Keratinocyte (primary cell): ENCODE measurements around the gene HNRNPL. TPM values are rescaled to one million over a fixed set of nuclear protein-coding genes. Genes with fewer than 3 reads are reported as not detected.
"Not testable (repeated sequence)": the region's sequence is repeated elsewhere in the genome, so short reads cannot be mapped to it uniquely, and the experiment has no call there.

Experiments used
- DNase-seq: peaks from one replicate; pipeline ENCODE4 v3.0.0-alpha.2; 2011; ENCODE audit warnings: low read depth, missing footprints, low spot score
- FAIRE-seq: peaks from 2 replicates; lab custom pipeline; 2011; peaks lifted over from hg19 to GRCh38; lab: Jason Lieb, UNC
- H2AFZ ChIP-seq: 2 replicates; pipeline ENCODE4 v1.6.0; 2012; ENCODE audit warnings: low read length, control low read depth, inconsistent platforms; ENCODE audit not compliant: control insufficient read depth
- H3K27ac ChIP-seq: 2 replicates; pipeline ENCODE4 v1.5.1; 2011; ENCODE audit warnings: low read length; ENCODE audit not compliant: control insufficient read depth, insufficient read depth
- H3K27me3 ChIP-seq: 3 replicates; pipeline ENCODE4 v1.6.0; 2011; ENCODE audit warnings: low read length; ENCODE audit not compliant: control insufficient read depth, insufficient read depth; ENCODE audit errors: extremely low read depth
- H3K36me3 ChIP-seq, 2 experiments: 2 replicates in 1 of 2; 3 replicates in 1 of 2; pipeline ENCODE4 v1.5.1; 2011; ENCODE audit warnings: low read length in 2 of 2, mild to moderate bottlenecking in 1 of 2; ENCODE audit not compliant: control insufficient read depth in 2 of 2, insufficient read depth in 2 of 2; ENCODE audit errors: extremely low read depth in 1 of 2
- H3K4me1 ChIP-seq: 3 replicates; pipeline ENCODE4 v1.5.1; 2011; ENCODE audit warnings: low read length; ENCODE audit not compliant: control insufficient read depth, insufficient read depth; ENCODE audit errors: extremely low read depth
- H3K4me2 ChIP-seq: 3 replicates; pipeline ENCODE4 v1.6.0; 2011; ENCODE audit warnings: low read depth, low read length; ENCODE audit not compliant: control insufficient read depth, insufficient read depth; ENCODE audit errors: extremely low read depth
- H3K4me3 ChIP-seq, 3 experiments: fragments of 200-600 bp in 1 of 3; sonication (generic) in 1 of 3; 2 replicates in 2 of 3; 3 replicates in 1 of 3; pipeline ENCODE4 v1.5.1; 2011 to 2016; ENCODE audit warnings: low read length in 3 of 3, mild to moderate bottlenecking in 3 of 3, control low read depth in 2 of 3, inconsistent platforms in 1 of 3, low read depth in 1 of 3, mixed read lengths in 1 of 3, mixed run types in 1 of 3, moderate library complexity in 1 of 3; ENCODE audit not compliant: control insufficient read depth in 2 of 3, insufficient read depth in 2 of 3; ENCODE audit errors: extremely low read depth in 1 of 3
- H3K79me2 ChIP-seq: 2 replicates; pipeline ENCODE4 v1.6.0; 2012; ENCODE audit warnings: low read length; ENCODE audit not compliant: control insufficient read depth, insufficient read depth
- H3K9ac ChIP-seq: 3 replicates; pipeline ENCODE4 v1.6.0; 2011; ENCODE audit warnings: low read length; ENCODE audit not compliant: control insufficient read depth, insufficient read depth; ENCODE audit errors: extremely low read depth
- H3K9me1 ChIP-seq: 3 replicates; pipeline ENCODE4 v1.6.0; 2011; ENCODE audit warnings: low read length; ENCODE audit not compliant: control insufficient read depth, insufficient read depth; ENCODE audit errors: extremely low read depth
- H3K9me3 ChIP-seq: 2 replicates; pipeline ENCODE4 v1.5.1; 2012; ENCODE audit warnings: low read depth, low read length; ENCODE audit not compliant: control insufficient read depth
- H4K20me1 ChIP-seq: 3 replicates; pipeline ENCODE4 v1.6.0; 2011; ENCODE audit warnings: low read length; ENCODE audit not compliant: control insufficient read depth, insufficient read depth; ENCODE audit errors: extremely low read depth
- CTCF ChIP-seq, 3 experiments: IDR thresholded peaks in 1 of 3; conservative IDR thresholded peaks in 1 of 3; optimal IDR thresholded peaks in 1 of 3; 2 replicates in 2 of 3; 3 replicates in 1 of 3; pipeline versions ENCODE3 to v1.5.1; 2011; ENCODE audit warnings: low read length in 3 of 3, mild to moderate bottlenecking in 3 of 3, moderate library complexity in 2 of 3, control low read depth in 1 of 3, inconsistent platforms in 1 of 3; ENCODE audit not compliant: insufficient read depth in 2 of 3; ENCODE audit errors: extremely low read depth in 1 of 3
- EZH2 ChIP-seq: IDR thresholded peaks from one replicate; pipeline ENCODE4 v1.6.1; 2012; ENCODE audit warnings: inconsistent platforms, mild to moderate bottlenecking, low read length, moderate library complexity
- dilution Hi-C: fragments of 300-500 bp; cut with MboI; formaldehyde crosslinking; loops from one replicate; pipeline ENCODE4 v1.7.0; 2020; ENCODE audit warnings: low sequenced_read_pairs; ENCODE audit not compliant: extremely low pct_ligation_motif_present
- polyA plus RNA-seq, 5 experiments: library from polyadenylated mRNA; depleted of rRNA in 3 of 5; stranded (reverse) in 3 of 5; stranded (forward) in 1 of 5; unstranded in 1 of 5; fragments of >200 nt; gene quantifications; 1 replicate in 1 of 5; 2 replicates in 3 of 5; 3 replicates in 1 of 5; pipeline versions ENCODE4 v1.2.1 to v1.2.3, GENCODE V29; 2011 to 2012; ENCODE audit warnings: missing spikeins in 2 of 5, low read depth in 1 of 5, low replicate concordance in 1 of 5

Gene HNRNPL
- polyA plus RNA-seq, 1 donor (not counting 4 experiments of a cell fraction or from before 2014, with no cell fraction given): 308 TPM

GRCh38 chr19:38790507-38791403, 59.0 kb downstream of the HNRNPL start:
- H3K27me3 ChIP-seq, FAIRE-seq, dilution Hi-C loops, H3K27ac ChIP-seq, H3K9me1 ChIP-seq, DNase-seq, H4K20me1 ChIP-seq, H3K79me2 ChIP-seq, H2AFZ ChIP-seq, H3K9ac ChIP-seq, H3K36me3 ChIP-seq, H3K9me3 ChIP-seq: not testable (repeated sequence)
- peak overlapping the region in 1 of 3 experiments; percentile 34 for H3K4me3 ChIP-seq
- peaks cover 37% of the 10 kb centered on the region for H3K4me1 ChIP-seq
- peak overlapping the region; percentile 52 for H3K4me2 ChIP-seq

- dilution Hi-C loops: no loop called here
- TF ChIP-seq CTCF (optimal IDR thresholded peaks at IDR 0.05 in 1 of 3, IDR thresholded peaks at IDR 0.05 in 1 of 3, conservative IDR thresholded peaks at IDR 0.05 in 1 of 3; ENCODE audit: extremely low read depth in 1 of 3, insufficient read depth in 2 of 3, low read length in 3 of 3): no peak
- TF ChIP-seq EZH2: no peak
- H3K36me3 ChIP-seq: no peaks in the 10 kb centered on the region
- H3K9ac ChIP-seq: peak within 1 kb of the TSS; percentile 74
- H3K79me2 ChIP-seq: peaks cover 1% of the 10 kb centered on the region
- H3K4me2 ChIP-seq: peak within 1 kb of the TSS; percentile 90
- no peaks in the 10 kb centered on the region for H3K9me1 ChIP-seq
- peak within 1 kb of the TSS; percentile 76 for H3K27ac ChIP-seq
- peaks cover 32% of the 10 kb centered on the region for H3K4me1 ChIP-seq
- H3K4me3 ChIP-seq: peak within 1 kb of the TSS; percentile 34 to 62 (median 38)
- H3K27me3 ChIP-seq: no peaks in the 10 kb centered on the region
- DNase-seq (no peak), FAIRE-seq (peak; percentile 57)
- H4K20me1 ChIP-seq: no peaks in the 10 kb centered on the region
- H3K9me3 ChIP-seq: no peaks in the 10 kb centered on the region
- peak within 1 kb of the TSS; percentile 76 for H2AFZ ChIP-seq
These were observed 61.1 kb downstream of the HNRNPL start, which contains the start of gene LGALS7B for GRCh38 chr19:38788478-38789243. TSS of gene LGALS7B (plus strand) at chr19:38789200. CDS start at chr19:38789227, 27 bp downstream.
